ENCODE results near the gene PIR.

DNA sequence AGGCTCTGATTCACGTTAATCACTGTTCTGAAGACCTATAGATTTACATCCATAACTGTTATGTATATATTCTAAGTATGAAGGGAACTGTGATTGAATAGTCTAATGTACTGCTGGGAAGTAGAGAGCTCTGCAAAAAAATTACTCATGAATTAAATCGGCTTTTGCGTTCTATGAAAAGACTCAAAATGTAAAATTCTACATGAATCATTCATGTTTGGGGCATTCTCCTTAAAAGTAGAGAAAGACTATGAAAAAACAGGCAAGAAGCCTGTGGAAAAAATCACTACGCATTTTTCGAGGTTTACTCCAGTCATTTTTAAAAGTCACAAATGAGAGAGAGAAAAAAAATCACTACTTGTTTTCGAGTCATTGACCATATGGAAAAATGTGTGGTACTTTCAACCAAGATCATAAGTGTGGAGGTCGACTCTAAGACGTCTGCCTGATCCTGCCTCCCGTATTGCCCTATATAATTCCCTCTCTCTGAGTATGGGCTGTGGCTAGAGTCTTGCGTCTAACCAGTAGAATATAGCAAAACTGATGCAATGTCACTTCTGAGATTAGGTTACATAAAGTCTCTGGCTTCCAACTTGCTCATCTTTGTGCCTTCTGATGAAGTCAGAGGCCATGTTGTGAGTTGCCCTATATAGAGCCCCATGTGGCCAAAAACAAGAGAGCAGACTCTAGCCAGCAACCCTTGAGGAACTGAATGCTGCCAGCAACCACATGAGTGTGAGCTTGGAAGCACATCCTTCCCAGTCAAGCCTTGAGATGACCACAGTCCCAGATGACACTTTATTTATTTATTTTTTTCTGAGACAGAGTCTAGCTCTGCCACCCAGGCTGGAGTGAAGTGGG, 76.8 kb downstream of the PIR start:
- no peak for TF ChIP-seq EZH2 (IDR thresholded peaks at IDR 0.05; ENCODE audit: borderline replicate concordance, low read depth, low read length, severe bottlenecking)
- TF ChIP-seq, protein P1, sequence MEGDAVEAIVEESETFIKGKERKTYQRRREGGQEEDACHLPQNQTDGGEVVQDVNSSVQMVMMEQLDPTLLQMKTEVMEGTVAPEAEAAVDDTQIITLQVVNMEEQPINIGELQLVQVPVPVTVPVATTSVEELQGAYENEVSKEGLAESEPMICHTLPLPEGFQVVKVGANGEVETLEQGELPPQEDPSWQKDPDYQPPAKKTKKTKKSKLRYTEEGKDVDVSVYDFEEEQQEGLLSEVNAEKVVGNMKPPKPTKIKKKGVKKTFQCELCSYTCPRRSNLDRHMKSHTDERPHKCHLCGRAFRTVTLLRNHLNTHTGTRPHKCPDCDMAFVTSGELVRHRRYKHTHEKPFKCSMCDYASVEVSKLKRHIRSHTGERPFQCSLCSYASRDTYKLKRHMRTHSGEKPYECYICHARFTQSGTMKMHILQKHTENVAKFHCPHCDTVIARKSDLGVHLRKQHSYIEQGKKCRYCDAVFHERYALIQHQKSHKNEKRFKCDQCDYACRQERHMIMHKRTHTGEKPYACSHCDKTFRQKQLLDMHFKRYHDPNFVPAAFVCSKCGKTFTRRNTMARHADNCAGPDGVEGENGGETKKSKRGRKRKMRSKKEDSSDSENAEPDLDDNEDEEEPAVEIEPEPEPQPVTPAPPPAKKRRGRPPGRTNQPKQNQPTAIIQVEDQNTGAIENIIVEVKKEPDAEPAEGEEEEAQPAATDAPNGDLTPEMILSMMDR (IDR thresholded peaks at IDR 0.05; ENCODE audit: borderline replicate concordance, extremely low read depth, low read length, poor library complexity, severe bottlenecking), result no peak
